ENCODE measurements around the gene PDCD6IP. TPM values are rescaled to one million over a fixed set of nuclear protein-coding genes. Genes with fewer than 3 reads are reported as not detected.

Gene PDCD6IP
- total and polyA plus RNA-seq, 2 donors (not counting 1 experiment from before 2014, with no cell fraction given): 99.4 to 146 TPM

DNA sequence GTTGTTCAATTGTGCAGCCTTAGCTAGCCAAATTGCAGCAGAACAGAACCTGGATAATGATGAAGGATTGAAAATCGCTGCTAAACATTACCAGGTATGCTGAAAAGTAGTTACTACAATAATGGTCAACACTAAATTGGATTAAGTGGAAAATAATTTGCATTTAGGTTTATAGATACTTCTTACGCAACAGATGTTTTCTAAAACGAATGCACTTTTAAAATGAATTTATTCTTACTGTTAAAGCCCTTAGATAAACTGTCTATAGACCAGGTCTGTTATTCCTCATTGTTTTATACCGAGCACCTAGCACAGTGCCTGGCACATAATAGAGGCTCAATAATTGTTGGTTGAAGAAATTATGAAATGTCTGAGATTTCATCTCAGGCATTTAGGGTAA, 23.6 kb downstream of the PDCD6IP start:
- Histone ChIP-seq H3K79me2 (ENCODE audit: control insufficient read depth, insufficient read depth, low read length) (peaks cover 18% of the 10 kb centered on the region), H3K4me2 (ENCODE audit: extremely low read depth, insufficient read depth, low read length) (no peak overlapping the region), H2AFZ (ENCODE audit: low read length) (no peak overlapping the region), H3K36me3 (ENCODE audit: control insufficient read depth, insufficient read depth, low read length) (no peaks in the 10 kb centered on the region), H3K9ac (ENCODE audit: insufficient read depth, low read length) (no peak overlapping the region), H3K4me1 (ENCODE audit: control insufficient read depth, extremely low read depth, insufficient read depth, low read length) (no peaks in the 10 kb centered on the region), H3K9me3 (ENCODE audit: control insufficient read depth, insufficient read depth, low read depth, low read length) (no peaks in the 10 kb centered on the region), H4K20me1 (ENCODE audit: control insufficient read depth, extremely low read depth, insufficient read depth, low read length) (no peaks in the 10 kb centered on the region), H3K27me3 (ENCODE audit: control insufficient read depth, insufficient read depth, low read length) (no peaks in the 10 kb centered on the region), H3K4me3 (replicated peaks in 1 of 4; ENCODE audit: control extremely low read depth in 1 of 4, insufficient read depth in 1 of 4, low read depth in 3 of 4, low read length in 4 of 4) (no peak overlapping the region), H3K27ac (ENCODE audit: insufficient read depth, low read length) (no peak overlapping the region)
- TF ChIP-seq EZH2 (IDR thresholded peaks at IDR 0.05; ENCODE audit: low read length, missing control alignments) (no peak), CTCF (conservative IDR thresholded peaks at IDR 0.05 in 1 of 2, IDR thresholded peaks at IDR 0.05 in 1 of 2; ENCODE audit: low read depth in 1 of 2, low read length in 2 of 2) (no peak)
- DNase-seq (ENCODE audit: low read depth in 2 of 2): no peak

DNA sequence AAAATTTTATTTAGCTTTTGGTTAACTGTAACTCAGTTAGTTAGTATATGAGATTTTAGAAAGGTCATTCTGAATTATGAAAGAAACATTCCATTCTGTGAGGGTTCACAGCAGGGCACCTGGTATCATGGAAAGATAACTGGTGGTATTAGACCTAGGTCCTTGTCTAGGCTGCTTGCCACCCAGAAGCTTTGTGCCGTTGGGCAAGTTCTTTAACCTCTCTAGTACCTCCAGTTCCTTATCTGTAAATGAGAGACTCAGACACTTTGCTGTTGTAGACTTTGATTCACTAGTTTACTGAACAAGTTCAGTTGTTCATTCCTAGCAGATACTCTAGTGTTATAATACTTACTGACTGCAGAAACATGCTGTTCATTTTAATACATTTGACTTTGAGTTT, 25.4 kb downstream of the PDCD6IP start:
- no peaks in the 10 kb centered on the region for H3K36me3 ChIP-seq (ENCODE audit: control insufficient read depth, insufficient read depth, low read length)
- no peak overlapping the region for H2AFZ ChIP-seq (ENCODE audit: low read length)
- no peaks in the 10 kb centered on the region for H3K9me3 ChIP-seq (ENCODE audit: control insufficient read depth, insufficient read depth, low read depth, low read length)
- H3K9ac ChIP-seq (ENCODE audit: insufficient read depth, low read length): no peak overlapping the region
- H3K4me2 ChIP-seq (ENCODE audit: extremely low read depth, insufficient read depth, low read length): no peak overlapping the region
- no peaks in the 10 kb centered on the region for H4K20me1 ChIP-seq (ENCODE audit: control insufficient read depth, extremely low read depth, insufficient read depth, low read length)
- peaks cover 15% of the 10 kb centered on the region for H3K79me2 ChIP-seq (ENCODE audit: control insufficient read depth, insufficient read depth, low read length)
- no peaks in the 10 kb centered on the region for H3K4me1 ChIP-seq (ENCODE audit: control insufficient read depth, extremely low read depth, insufficient read depth, low read length)
- DNase-seq (ENCODE audit: low read depth in 2 of 2): no peak
- TF ChIP-seq EZH2 (IDR thresholded peaks at IDR 0.05; ENCODE audit: low read length, missing control alignments): no peak
- no peak for TF ChIP-seq CTCF (conservative IDR thresholded peaks at IDR 0.05 in 1 of 2, IDR thresholded peaks at IDR 0.05 in 1 of 2; ENCODE audit: low read depth in 1 of 2, low read length in 2 of 2)
- H3K27ac ChIP-seq (ENCODE audit: insufficient read depth, low read length): no peak overlapping the region
- no peaks in the 10 kb centered on the region for H3K27me3 ChIP-seq (ENCODE audit: control insufficient read depth, insufficient read depth, low read length)
- H3K4me3 ChIP-seq (replicated peaks in 1 of 4; ENCODE audit: control extremely low read depth in 1 of 4, insufficient read depth in 1 of 4, low read depth in 3 of 4, low read length in 4 of 4): no peak overlapping the region

- Histone ChIP-seq H3K79me2 (ENCODE audit: control insufficient read depth, insufficient read depth, low read length) (peaks cover 10% of the 10 kb centered on the region), H2AFZ (ENCODE audit: low read length) (no peak overlapping the region), H3K9ac (ENCODE audit: insufficient read depth, low read length) (no peak overlapping the region), H3K27ac (ENCODE audit: insufficient read depth, low read length) (no peak overlapping the region), H3K9me3 (ENCODE audit: control insufficient read depth, insufficient read depth, low read depth, low read length) (no peaks in the 10 kb centered on the region), H3K4me3 (replicated peaks in 1 of 4; ENCODE audit: control extremely low read depth in 1 of 4, insufficient read depth in 1 of 4, low read depth in 3 of 4, low read length in 4 of 4) (no peak overlapping the region), H4K20me1 (ENCODE audit: control insufficient read depth, extremely low read depth, insufficient read depth, low read length) (no peaks in the 10 kb centered on the region), H3K27me3 (ENCODE audit: control insufficient read depth, insufficient read depth, low read length) (no peaks in the 10 kb centered on the region), H3K4me1 (ENCODE audit: control insufficient read depth, extremely low read depth, insufficient read depth, low read length) (no peaks in the 10 kb centered on the region), H3K4me2 (ENCODE audit: extremely low read depth, insufficient read depth, low read length) (no peak overlapping the region), H3K36me3 (ENCODE audit: control insufficient read depth, insufficient read depth, low read length) (no peaks in the 10 kb centered on the region)
- no peak for DNase-seq (ENCODE audit: low read depth in 2 of 2)
- TF ChIP-seq EZH2 (IDR thresholded peaks at IDR 0.05; ENCODE audit: low read length, missing control alignments): no peak
- no peak for TF ChIP-seq CTCF (conservative IDR thresholded peaks at IDR 0.05 in 1 of 2, IDR thresholded peaks at IDR 0.05 in 1 of 2; ENCODE audit: low read depth in 1 of 2, low read length in 2 of 2)
Measured at GRCh38 chr3:33825111-33825510, 26.7 kb downstream of the PDCD6IP start.
